AG04449 (cell line): Measurements from ENCODE around the gene FANCL.

Experiments used
- CTCF ChIA-PET: fragments of 350-600 bp; formaldehyde crosslinking; extraction: SDS; loops from one replicate; lab custom pipeline; 2021; ENCODE audit warnings: antibody characterized with exemption; lab: Yijun Ruan, JAX
- POLR2A ChIA-PET: fragments of 400-600, 350-600 bp; formaldehyde crosslinking; extraction: SDS; loops from one replicate; lab custom pipeline; 2020; ENCODE audit warnings: antibody characterized with exemption, inconsistent platforms; lab: Yijun Ruan, JAX
- DNase-seq: peaks from one replicate; pipeline ENCODE4 v3.0.0-alpha.2; 2010; ENCODE audit warnings: low read depth, low spot score
- H3K4me3 ChIP-seq: 2 replicates; pipeline ENCODE4 v1.5.1; 2011; ENCODE audit warnings: low read depth, mild to moderate bottlenecking, control low read depth, low read length
- CTCF ChIP-seq: IDR thresholded peaks from one replicate; pipeline ENCODE4 v1.5.1; 2011; ENCODE audit warnings: mild to moderate bottlenecking, moderate library complexity, low read length, control low read depth, inconsistent platforms; ENCODE audit not compliant: insufficient read depth; ENCODE audit errors: missing control alignments

Gene FANCL

GRCh38 chr2:58140508-58141072 lies 100.5 kb downstream of the FANCL start:
- no peak overlapping the region for H3K4me3 ChIP-seq
- peak; percentile 73 for DNase-seq
- CTCF ChIA-PET, result interaction anchor here (1.8 kb wide), 1 partner anchor 8 kb away, joined by 4 read pairs; no protein-coding TSS in a partner anchor
- no peak for TF ChIP-seq CTCF
- POLR2A ChIA-PET, result no interaction called here

- no peak for TF ChIP-seq CTCF
- ChIA-PET CTCF (interaction anchor here (1.2 kb wide), 1 partner anchor 17 kb away, joined by 3 read pairs; no protein-coding TSS in a partner anchor), POLR2A (no interaction called here)
- no peak overlapping the region for H3K4me3 ChIP-seq
- DNase-seq, result no peak
These were observed 102.6 kb downstream of the FANCL start for GRCh38 chr2:58138396-58139030.

- POLR2A ChIA-PET, result no interaction called here
- CTCF ChIA-PET, result no interaction called here
- DNase-seq, result no peak
- no peak overlapping the region for H3K4me3 ChIP-seq
- TF ChIP-seq CTCF, result no peak
These were observed 103.3 kb downstream of the FANCL start for GRCh38 chr2:58137856-58138255.

GRCh38 chr2:58137221-58137620 lies 103.9 kb downstream of the FANCL start:
- H3K4me3 ChIP-seq, result no peak overlapping the region
- no peak for DNase-seq
- POLR2A ChIA-PET, result no interaction called here
- TF ChIP-seq CTCF, result no peak
- CTCF ChIA-PET, result no interaction called here

- CTCF ChIA-PET, result no interaction called here
These were observed 105.3 kb downstream of the FANCL start for GRCh38 chr2:58135861-58136260.

GRCh38 chr2:58133395-58133794 lies 107.7 kb downstream of the FANCL start:
- CTCF ChIA-PET, result no interaction called here
- POLR2A ChIA-PET, result no interaction called here
- TF ChIP-seq CTCF, result no peak
- no peak overlapping the region for H3K4me3 ChIP-seq
- DNase-seq, result no peak

More at GRCh38 chr2:58135861-58136260, 105.3 kb downstream of the FANCL start:
- H3K4me3 ChIP-seq, result no peak overlapping the region
- POLR2A ChIA-PET, result no interaction called here
- no peak for DNase-seq
- TF ChIP-seq CTCF, result no peak
